H1 (cell line): ENCODE data around the gene MXD1. TPM values are rescaled to one million over a fixed set of nuclear protein-coding genes. Genes with fewer than 3 reads are reported as not detected.

Experiments used
- CTCF ChIA-PET: fragments of 300-600 bp; sonication (Branson Sonifier 250); formaldehyde crosslinking; loops from one replicate; lab custom pipeline; 2021; ENCODE audit not compliant: partially characterized antibody; lab: Charles Lee
- POLR2A ChIA-PET: fragments of 300-600 bp; sonication (Branson Sonifier 250); formaldehyde crosslinking; loops from one replicate; lab custom pipeline; 2021; ENCODE audit warnings: inconsistent platforms; ENCODE audit not compliant: partially characterized antibody; lab: Charles Lee
- DNase-seq, 2 experiments: peaks; one replicate each; pipeline versions ENCODE4 v3.0.0 to v3.0.0-alpha.2; 2010 to 2022; ENCODE audit warnings: low spot score in 2 of 2, low read depth in 1 of 2, mixed read lengths in 1 of 2
- FAIRE-seq: peaks from 2 replicates; lab custom pipeline; 2011; peaks lifted over from hg19 to GRCh38; lab: Jason Lieb, UNC
- H2AFZ ChIP-seq: 2 replicates; pipeline ENCODE4 v1.8.1; 2012; ENCODE audit warnings: low read length, inconsistent platforms
- H2AK5ac ChIP-seq: 2 replicates; pipeline ENCODE4 v1.6.1; 2013; ENCODE audit warnings: low read depth, low read length
- H2BK120ac ChIP-seq: replicated peaks from 2 replicates; pipeline ENCODE3; 2013; ENCODE audit warnings: low read depth, low read length, inconsistent platforms
- H2BK12ac ChIP-seq: 2 replicates; pipeline ENCODE4 v1.6.1; 2013; ENCODE audit warnings: low read depth, low read length
- H2BK15ac ChIP-seq: 2 replicates; pipeline ENCODE4 v1.6.1; 2013; ENCODE audit warnings: low read length
- H2BK20ac ChIP-seq: 2 replicates; pipeline ENCODE4 v1.6.1; 2013; ENCODE audit warnings: low read length
- H2BK5ac ChIP-seq: 2 replicates; pipeline ENCODE4 v1.6.1; 2013; ENCODE audit warnings: low read depth, low read length
- H3K14ac ChIP-seq: 2 replicates; pipeline ENCODE4 v1.6.1; 2013; ENCODE audit warnings: inconsistent platforms; ENCODE audit not compliant: insufficient read length
- H3K18ac ChIP-seq: 2 replicates; pipeline ENCODE4 v1.6.1; 2013; ENCODE audit warnings: low read length; ENCODE audit errors: extremely low read depth
- H3K23ac ChIP-seq: 2 replicates; pipeline ENCODE4 v1.6.1; 2013; ENCODE audit warnings: inconsistent platforms; ENCODE audit not compliant: insufficient read length
- H3K23me2 ChIP-seq: 2 replicates; pipeline ENCODE4 v1.6.1; 2013; ENCODE audit warnings: low read depth, low read length
- H3K27ac ChIP-seq: 2 replicates; pipeline ENCODE4 v1.6.1; 2011; ENCODE audit warnings: low read depth, low read length, inconsistent platforms
- H3K27me3 ChIP-seq, 4 experiments: replicated peaks in 1 of 4; 1 replicate in 1 of 4; 2 replicates in 3 of 4; pipeline versions ENCODE4 v1.6.1 to v1.8.1; 2011 to 2013; ENCODE audit warnings: low read length in 3 of 4, mild to moderate bottlenecking in 3 of 4, inconsistent platforms in 2 of 4, mixed read lengths in 2 of 4, moderate library complexity in 1 of 4; ENCODE audit not compliant: control insufficient read depth in 3 of 4, insufficient read depth in 3 of 4; ENCODE audit errors: extremely low read depth in 1 of 4
- H3K36me3 ChIP-seq, 4 experiments: 2 replicates each; pipeline versions ENCODE4 v1.6.1 to v1.8.1; 2011 to 2013; ENCODE audit warnings: mild to moderate bottlenecking in 4 of 4, low read length in 3 of 4, moderate library complexity in 2 of 4, control low read depth in 1 of 4, inconsistent platforms in 1 of 4; ENCODE audit not compliant: insufficient read depth in 4 of 4, control insufficient read depth in 2 of 4
- H3K4ac ChIP-seq: replicated peaks from 2 replicates; pipeline ENCODE3; 2013; ENCODE audit warnings: low read length, low read depth, mixed read lengths, inconsistent platforms; ENCODE audit not compliant: insufficient read length
- H3K4me1 ChIP-seq, 4 experiments: replicated peaks in 1 of 4; 1 replicate in 1 of 4; 2 replicates in 3 of 4; pipeline versions ENCODE4 v1.6.1 to v1.8.1; 2011 to 2013; ENCODE audit warnings: low read length in 3 of 4, inconsistent platforms in 2 of 4, mixed read lengths in 1 of 4; ENCODE audit not compliant: insufficient read depth in 4 of 4, control insufficient read depth in 3 of 4
- H3K4me2 ChIP-seq, 2 experiments: 2 replicates each; pipeline versions ENCODE4 v1.6.1 to v1.8.1; 2011 to 2013; ENCODE audit warnings: low read depth in 2 of 2, low read length in 2 of 2, control low read depth in 1 of 2, inconsistent platforms in 1 of 2, mild to moderate bottlenecking in 1 of 2; ENCODE audit not compliant: insufficient read depth in 1 of 2
- H3K4me3 ChIP-seq, 4 experiments: fragments of 200-600, 300-600 bp in 1 of 4; sonication (generic), shearing (Covaris generic), sonication (Bioruptor Twin) in 1 of 4; 2 replicates each; pipeline versions ENCODE4 v1.5.1 to v1.8.1; 2011 to 2016; ENCODE audit warnings: low read length in 4 of 4, low read depth in 3 of 4, control low read depth in 2 of 4, inconsistent platforms in 2 of 4, mild to moderate bottlenecking in 2 of 4, mixed read lengths in 1 of 4, moderate library complexity in 1 of 4; ENCODE audit not compliant: insufficient read depth in 2 of 4; ENCODE audit errors: extremely low read depth in 1 of 4
- H3K56ac ChIP-seq: replicated peaks from 2 replicates; pipeline ENCODE3; 2013; ENCODE audit warnings: low read depth, mild to moderate bottlenecking, mixed read lengths, low read length, inconsistent platforms; ENCODE audit not compliant: insufficient read length
- H3K79me1 ChIP-seq: 2 replicates; pipeline ENCODE4 v1.6.1; 2013; ENCODE audit warnings: low read depth, low read length, control low read depth
- H3K79me2 ChIP-seq, 2 experiments: 2 replicates each; pipeline versions ENCODE4 v1.6.1 to v1.8.1; 2012 to 2013; ENCODE audit warnings: low read length in 2 of 2, mild to moderate bottlenecking in 2 of 2, inconsistent platforms in 1 of 2; ENCODE audit not compliant: insufficient read depth in 2 of 2, control insufficient read depth in 1 of 2
- H3K9ac ChIP-seq, 4 experiments: replicated peaks in 1 of 4; 1 replicate in 1 of 4; 2 replicates in 3 of 4; pipeline versions ENCODE4 v1.6.1 to v1.8.1; 2011 to 2013; ENCODE audit warnings: low read depth in 3 of 4, low read length in 3 of 4, control low read depth in 2 of 4, mild to moderate bottlenecking in 2 of 4, moderate library complexity in 2 of 4, inconsistent platforms in 1 of 4; ENCODE audit errors: extremely low read depth in 1 of 4
- H3K9me3 ChIP-seq, 2 experiments: 2 replicates each; pipeline versions ENCODE4 v1.6.1 to v1.8.1; 2012 to 2013; ENCODE audit warnings: mild to moderate bottlenecking in 2 of 2, moderate library complexity in 2 of 2, control low read depth in 1 of 2, inconsistent platforms in 1 of 2, low read depth in 1 of 2, low read length in 1 of 2, mixed read lengths in 1 of 2; ENCODE audit not compliant: insufficient read depth in 2 of 2
- H4K20me1 ChIP-seq, 2 experiments: replicated peaks in 1 of 2; 2 replicates each; pipeline versions ENCODE3 to v1.8.1; 2011 to 2013; ENCODE audit warnings: inconsistent platforms in 2 of 2, low read length in 2 of 2, mild to moderate bottlenecking in 1 of 2; ENCODE audit not compliant: insufficient read depth in 2 of 2, control insufficient read depth in 1 of 2
- H4K5ac ChIP-seq: 2 replicates; pipeline ENCODE4 v1.6.1; 2013; ENCODE audit warnings: low read length, low read depth, mixed read lengths, inconsistent platforms; ENCODE audit not compliant: insufficient read length
- H4K8ac ChIP-seq: 2 replicates; pipeline ENCODE4 v1.8.0; 2013; ENCODE audit warnings: mild to moderate bottlenecking, moderate library complexity, low read length, inconsistent platforms; ENCODE audit not compliant: insufficient read depth; ENCODE audit errors: extremely low read depth
- H4K91ac ChIP-seq: replicated peaks from 2 replicates; pipeline ENCODE3; 2013; ENCODE audit warnings: low read length, mixed read lengths, inconsistent platforms; ENCODE audit not compliant: insufficient read length
- SIX5 ChIP-seq: IDR thresholded peaks from 2 replicates; pipeline ENCODE4 v1.6.1; 2011; ENCODE audit warnings: mild to moderate bottlenecking, low read depth, low read length
- polyA plus RNA-seq, 7 experiments: library from polyadenylated mRNA; depleted of rRNA in 3 of 7; stranded (reverse) in 5 of 7; unstranded in 2 of 7; fragments of >200 nt in 5 of 7; fragments of 200-250 nt in 2 of 7; gene quantifications; 1 replicate in 5 of 7; 2 replicates in 1 of 7; 4 replicates in 1 of 7; pipeline versions ENCODE4 v1.2.1 to v1.2.3, GENCODE V29; 2011 to 2013; ENCODE audit warnings: missing spikeins in 2 of 7, mixed read lengths in 2 of 7
- total RNA-seq: library from RNA; stranded (reverse); fragmentation: NEBNext Ultra II Directional; extraction: Animal tissue kit (Norgen Biotek cat#: 25700); gene quantifications from 2 replicates; pipeline ENCODE4 v1.2.1, GENCODE V29; 2021

MXD1 gene
- total and polyA plus RNA-seq, 2 of the 8 experiments (the other 6 are each of a cell fraction or from before 2014, with no cell fraction given), result 1.6 to 2.6 TPM

DNA sequence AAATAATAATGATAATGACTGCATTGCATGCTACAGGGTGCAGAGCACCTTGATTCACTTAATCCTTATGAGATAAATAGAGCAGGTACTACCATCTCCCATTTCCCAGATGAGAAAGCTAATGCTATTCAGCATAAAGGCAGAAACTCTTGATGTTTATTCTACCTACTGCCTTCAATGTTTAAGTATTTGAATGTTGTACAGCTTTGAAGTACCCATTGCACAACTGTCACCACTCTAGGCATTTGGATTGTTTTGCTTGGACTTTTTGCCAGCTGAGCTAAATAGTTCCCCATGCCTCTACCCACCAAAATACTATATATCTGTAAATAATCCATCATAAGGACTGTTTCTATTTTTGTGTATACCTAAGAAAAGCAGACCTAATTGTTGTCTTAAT is 7.7 kb upstream of the MXD1 start:
- Histone ChIP-seq H2AFZ (no peak overlapping the region), H3K14ac (no peak overlapping the region), H4K8ac (no peak overlapping the region), H2BK12ac (no peak overlapping the region), H3K27me3 (no peaks in the 10 kb centered on the region), H4K91ac (no peak overlapping the region), H2BK15ac (no peak overlapping the region), H3K36me3 (peaks cover 0 to 35% (median 3%) of the 10 kb centered on the region in 4 experiments; a peak in 4 of 8 replicates), H3K56ac (no peak overlapping the region), H2BK5ac (no peak overlapping the region), H3K9me3 (no peaks in the 10 kb centered on the region), H3K27ac (no peak overlapping the region), H4K20me1 (no peaks in the 10 kb centered on the region), H3K4me3 (no peak overlapping the region), H4K5ac (no peak overlapping the region), H3K4me1 (no peaks in the 10 kb centered on the region), H3K23ac (no peak overlapping the region), H3K23me2 (no peaks in the 10 kb centered on the region), H3K4ac (no peak overlapping the region), H3K9ac (no peak overlapping the region), H3K79me2 (no peaks in the 10 kb centered on the region), H3K79me1 (peaks cover 1% of the 10 kb centered on the region; the same call in 1 of the 2 replicates), H2BK20ac (no peak overlapping the region), H3K4me2 (no peak overlapping the region), H2BK120ac (no peak overlapping the region), H2AK5ac (no peak overlapping the region), H3K18ac (no peak overlapping the region)
- FAIRE-seq (no peak), DNase-seq (no peak)
- ChIA-PET POLR2A (interaction anchor here (11.6 kb wide), 1 partner anchor 178 kb away, joined by 180 read pairs; the partner anchor contains the start of gene PCBP1), CTCF (interaction anchor here (1.9 kb wide), 1 partner anchor 155 kb away, joined by 4 read pairs; no protein-coding TSS in a partner anchor)
- TF ChIP-seq SIX5, result no peak
